Measurements from ENCODE around the gene PNPLA3. TPM values are rescaled to one million over a fixed set of nuclear protein-coding genes. Genes with fewer than 3 reads are reported as not detected.

The PNPLA3 gene
- total and polyA plus RNA-seq, 2 donors from 2014 or later = 0.54 to 1.2 TPM

GRCh38 chr22:43883719-43884415 is 39.7 kb upstream of the PNPLA3 start:
- Histone ChIP-seq H3K27me3 (ENCODE audit: control insufficient read depth, insufficient read depth, low read length) (no peaks in the 10 kb centered on the region), H3K27ac (ENCODE audit: low read depth in 2 of 2, low read length in 2 of 2) (no peak overlapping the region), H3K9ac (ENCODE audit: low read length in 3 of 3) (no peak overlapping the region), H3K9me3 (ENCODE audit: control insufficient read depth in 2 of 3, insufficient read depth in 1 of 3, low read length in 3 of 3) (no peaks in the 10 kb centered on the region), H3K36me3 (ENCODE audit: control insufficient read depth in 2 of 3, insufficient read depth in 3 of 3, low read length in 3 of 3) (no peaks in the 10 kb centered on the region), H3K4me1 (ENCODE audit: control insufficient read depth in 2 of 3, insufficient read depth in 2 of 3, low read depth in 1 of 3, low read length in 3 of 3) (no peaks in the 10 kb centered on the region), H3K4me3 (ENCODE audit: low read length in 3 of 3) (no peak overlapping the region)
- intact Hi-C loops (cut with DNase I) = no loop called here
- DNase-seq (peak in 2 of 5 donors; percentile 28 to 60), FAIRE-seq (no peak)
- no peak for TF ChIP-seq CTCF (IDR thresholded peaks at IDR 0.05; ENCODE audit: borderline replicate concordance, extremely low read depth, insufficient read depth)

GRCh38 chr22:43884600-43885318 is 38.8 kb upstream of the PNPLA3 start:
- H3K4me1 ChIP-seq (ENCODE audit: control insufficient read depth in 2 of 3, insufficient read depth in 2 of 3, low read depth in 1 of 3, low read length in 3 of 3) = no peaks in the 10 kb centered on the region
- TF ChIP-seq CTCF (IDR thresholded peaks at IDR 0.05; ENCODE audit: borderline replicate concordance, extremely low read depth, insufficient read depth) = peak; percentile 55
- H3K4me3 ChIP-seq (ENCODE audit: low read length in 3 of 3) = no peak overlapping the region
- no peak overlapping the region for H3K27ac ChIP-seq (ENCODE audit: low read depth in 2 of 2, low read length in 2 of 2)
- peaks cover 3% of the 10 kb centered on the region for H3K27me3 ChIP-seq (ENCODE audit: control insufficient read depth, insufficient read depth, low read length)
- H3K9ac ChIP-seq (ENCODE audit: low read length in 3 of 3) = no peak overlapping the region
- no peaks in the 10 kb centered on the region for H3K36me3 ChIP-seq (ENCODE audit: control insufficient read depth in 2 of 3, insufficient read depth in 3 of 3, low read length in 3 of 3)
- DNase-seq (peak in 4 of 5 donors; percentile 50 to 84 (median 55)), FAIRE-seq (no peak)
- intact Hi-C loops (cut with DNase I) = no loop called here
- no peaks in the 10 kb centered on the region for H3K9me3 ChIP-seq (ENCODE audit: control insufficient read depth in 2 of 3, insufficient read depth in 1 of 3, low read length in 3 of 3)

GRCh38 chr22:43885319-43885671 is 38.3 kb upstream of the PNPLA3 start:
- peaks cover 5% of the 10 kb centered on the region for H3K27me3 ChIP-seq (ENCODE audit: control insufficient read depth, insufficient read depth, low read length)
- H3K36me3 ChIP-seq (ENCODE audit: control insufficient read depth in 2 of 3, insufficient read depth in 3 of 3, low read length in 3 of 3) = no peaks in the 10 kb centered on the region
- TF ChIP-seq CTCF (IDR thresholded peaks at IDR 0.05; ENCODE audit: borderline replicate concordance, extremely low read depth, insufficient read depth) = no peak
- H3K4me3 ChIP-seq (ENCODE audit: low read length in 3 of 3) = no peak overlapping the region
- no peak overlapping the region for H3K27ac ChIP-seq (ENCODE audit: low read depth in 2 of 2, low read length in 2 of 2)
- DNase-seq (no peak), FAIRE-seq (no peak)
- H3K9ac ChIP-seq (ENCODE audit: low read length in 3 of 3) = no peak overlapping the region
- H3K4me1 ChIP-seq (ENCODE audit: control insufficient read depth in 2 of 3, insufficient read depth in 2 of 3, low read depth in 1 of 3, low read length in 3 of 3) = no peaks in the 10 kb centered on the region
- intact Hi-C loops (cut with DNase I) = no loop called here
- no peaks in the 10 kb centered on the region for H3K9me3 ChIP-seq (ENCODE audit: control insufficient read depth in 2 of 3, insufficient read depth in 1 of 3, low read length in 3 of 3)

Data from kidney (tissue), 14 donors.